GM12865 (cell line): ENCODE results near the gene OMA1.

Experiments
- DNase-seq: peaks from one replicate; pipeline ENCODE4 v3.0.0; 2010; ENCODE audit warnings: low read depth
- H3K4me3 ChIP-seq: 2 replicates; pipeline ENCODE4 v1.5.1; 2011; ENCODE audit warnings: mild to moderate bottlenecking, low read depth, low read length, control low read depth
- CTCF ChIP-seq: IDR thresholded peaks from 2 replicates; pipeline ENCODE4 v1.5.1; 2011; ENCODE audit warnings: low read length, control low read depth, low read depth, inconsistent platforms; ENCODE audit not compliant: insufficient read depth; ENCODE audit errors: missing control alignments

Gene OMA1

GRCh38 chr1:58460469-58460868, 86.1 kb downstream of the OMA1 start:
- no peak overlapping the region for H3K4me3 ChIP-seq
- no peak for TF ChIP-seq CTCF
- DNase-seq: no peak

- TF ChIP-seq CTCF: no peak
- DNase-seq: no peak
- no peak overlapping the region for H3K4me3 ChIP-seq
Observed at GRCh38 chr1:58459911-58460310, 86.6 kb downstream of the OMA1 start.

DNA sequence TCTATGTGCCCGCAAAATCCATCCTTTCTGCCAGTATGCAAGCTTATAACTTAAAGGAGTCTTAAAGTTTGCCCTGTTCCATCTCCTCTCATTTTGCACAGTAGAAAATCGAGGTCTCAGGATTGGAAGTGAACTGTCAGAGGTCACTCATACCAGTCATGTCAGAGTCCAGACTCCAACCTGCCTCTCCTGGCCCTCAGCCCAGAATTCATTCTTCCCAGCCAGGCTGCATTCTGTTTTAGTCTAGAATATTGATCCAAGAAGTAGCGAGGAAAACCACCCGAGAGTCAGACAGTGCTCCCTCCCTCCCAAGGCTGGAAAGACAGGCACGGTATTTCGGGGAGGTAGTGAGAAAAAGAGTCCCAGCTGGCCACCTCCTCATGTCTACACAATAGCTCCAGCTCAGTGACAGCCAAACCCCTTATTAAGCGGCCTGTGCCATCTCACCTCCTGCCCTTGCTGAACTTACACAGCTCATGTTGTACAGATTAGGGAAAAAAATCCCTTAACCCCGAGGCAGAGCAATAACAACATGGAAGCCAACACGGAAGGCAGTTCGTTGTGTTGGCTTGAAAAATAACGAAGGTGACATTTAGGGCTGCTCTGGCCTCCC, 89.4 kb downstream of the OMA1 start:
- no peak for TF ChIP-seq CTCF
- DNase-seq: no peak

DNA sequence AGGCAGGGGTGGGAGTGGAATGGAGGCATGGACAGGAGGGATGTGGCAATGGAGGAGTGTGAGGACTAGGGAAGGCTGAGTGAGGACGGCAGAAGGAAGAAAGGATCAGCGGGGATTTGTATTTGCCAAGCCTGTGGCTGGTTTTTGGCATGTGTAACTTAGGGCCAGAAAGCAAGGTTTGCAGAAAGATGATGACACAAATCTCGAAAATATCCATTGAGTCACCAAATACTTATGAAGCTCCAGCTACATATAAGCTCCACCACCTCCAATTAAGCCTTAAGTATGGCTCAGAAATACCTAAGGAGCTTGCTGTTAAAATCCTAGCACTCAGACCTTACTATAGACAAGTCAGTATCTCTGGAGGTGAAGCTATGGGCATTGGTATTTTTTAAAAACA, 90.1 kb downstream of the OMA1 start:
- DNase-seq: no peak
- TF ChIP-seq CTCF: no peak
- H3K4me3 ChIP-seq: no peak overlapping the region

More for the DNA sequence above, 89.4 kb downstream of the OMA1 start:
- H3K4me3 ChIP-seq: no peak overlapping the region

GRCh38 chr1:58454807-58455206, 91.7 kb downstream of the OMA1 start:
- no peak overlapping the region for H3K4me3 ChIP-seq
- no peak for TF ChIP-seq CTCF
- DNase-seq: no peak

GRCh38 chr1:58454385-58454784, 92.1 kb downstream of the OMA1 start:
- no peak for DNase-seq
- H3K4me3 ChIP-seq: no peak overlapping the region
- TF ChIP-seq CTCF: no peak

GRCh38 chr1:58451560-58452191, 94.8 kb downstream of the OMA1 start:
- H3K4me3 ChIP-seq: no peak overlapping the region
- no peak for DNase-seq
- no peak for TF ChIP-seq CTCF
